Activated naive CD8-positive, alpha-beta T cell treated with anti-CD3 and anti-CD28 coated beads, Interleukin-2, amount 10 ng/mL, durations not matched to agents 7 days and 5 days (primary cell): ENCODE results near the gene CACNA1D. TPM values are rescaled to one million over a fixed set of nuclear protein-coding genes. Genes with fewer than 3 reads are reported as not detected.
"Not testable (repeated sequence)": the region's sequence is repeated elsewhere in the genome, so short reads cannot be mapped to it uniquely, and the experiment has no call there.

ENCODE experiments used
- ATAC-seq: fragments of 150-1000 bp; cut with Tn5 transposase; one replicate; pipeline ENCODE4 v1.10.0; 2021; ENCODE audit warnings: low read depth, moderate library complexity
- POLR2A ChIA-PET: fragments of 350-600 bp; sonication (Branson Sonifier 250); formaldehyde crosslinking; loops from one replicate; lab custom pipeline; 2021; ENCODE audit warnings: antibody characterized with exemption; lab: Charles Lee
- DNase-seq: peaks from one replicate; pipeline ENCODE4 v3.0.0; 2021
- H3K27ac Mint-ChIP-seq: one replicate; pipeline ENCODE4 v1.8.0; 2022; ENCODE audit warnings: mild to moderate bottlenecking, mixed read lengths
- H3K27me3 Mint-ChIP-seq: one replicate; pipeline ENCODE4 v1.8.0; 2022; ENCODE audit warnings: mild to moderate bottlenecking, moderate library complexity, mixed read lengths
- H3K36me3 Mint-ChIP-seq: one replicate; pipeline ENCODE4 v1.8.0; 2021; ENCODE audit warnings: mild to moderate bottlenecking, mixed read lengths
- H3K4me1 Mint-ChIP-seq: one replicate; pipeline ENCODE4 v1.8.0; 2021; ENCODE audit warnings: mixed read lengths
- H3K4me3 Mint-ChIP-seq: one replicate; pipeline ENCODE4 v1.8.0; 2022; ENCODE audit warnings: mild to moderate bottlenecking, moderate library complexity, mixed read lengths
- H3K9me3 Mint-ChIP-seq: one replicate; pipeline ENCODE4 v1.8.0; 2021; ENCODE audit warnings: mixed read lengths
- total RNA-seq, 2 experiments: library from RNA; stranded (reverse); gene quantifications; one replicate each; pipeline ENCODE4 v1.2.3, GENCODE V29; 2021

CACNA1D gene
- total RNA-seq, 2 experiments from 2014 or later, result not detected

GRCh38 chr3:53650928-53651661 is 156.7 kb downstream of the CACNA1D start:
- POLR2A ChIA-PET, result interaction anchor here (0.7 kb wide), 1 partner anchor 192 kb away, joined by 3 read pairs; no protein-coding TSS in a partner anchor
- ATAC-seq, result no peak
- H3K27me3 Mint-ChIP-seq, result peaks cover 27% of the 10 kb centered on the region
- H3K36me3 Mint-ChIP-seq, result no peaks in the 10 kb centered on the region
- H3K4me3 Mint-ChIP-seq, result no peak overlapping the region
- no peak overlapping the region for H3K27ac Mint-ChIP-seq
- no peaks in the 10 kb centered on the region for H3K4me1 Mint-ChIP-seq
- no peak for DNase-seq
- H3K9me3 Mint-ChIP-seq, result peaks cover 13% of the 10 kb centered on the region

GRCh38 chr3:53651927-53652326 is 157.5 kb downstream of the CACNA1D start:
- ATAC-seq (no peak), DNase-seq (no peak)
- Mint-ChIP-seq H3K27me3 (peaks cover 22% of the 10 kb centered on the region), H3K9me3 (peaks cover 13% of the 10 kb centered on the region), H3K27ac (no peak overlapping the region), H3K36me3 (no peaks in the 10 kb centered on the region), H3K4me1 (no peaks in the 10 kb centered on the region), H3K4me3 (no peak overlapping the region)
- POLR2A ChIA-PET, result interaction anchor here (0.7 kb wide), 1 partner anchor 191 kb away, joined by 3 read pairs; no protein-coding TSS in a partner anchor

- H3K9me3 Mint-ChIP-seq, result peaks cover 23% of the 10 kb centered on the region
- H3K36me3 Mint-ChIP-seq, result no peaks in the 10 kb centered on the region
- ATAC-seq (no peak), DNase-seq (no peak)
- POLR2A ChIA-PET, result no interaction called here
- no peaks in the 10 kb centered on the region for H3K4me1 Mint-ChIP-seq
- no peak overlapping the region for H3K4me3 Mint-ChIP-seq
- no peak overlapping the region for H3K27ac Mint-ChIP-seq
- peaks cover 19% of the 10 kb centered on the region for H3K27me3 Mint-ChIP-seq
Observed at GRCh38 chr3:53657651-53658050, 163.2 kb downstream of the CACNA1D start.

GRCh38 chr3:53658613-53659193 is 164.3 kb downstream of the CACNA1D start:
- H3K27me3 Mint-ChIP-seq, result peaks cover 14% of the 10 kb centered on the region
- H3K4me1 Mint-ChIP-seq, result no peaks in the 10 kb centered on the region
- H3K9me3 Mint-ChIP-seq, result peaks cover 24% of the 10 kb centered on the region
- DNase-seq (no peak), ATAC-seq (no peak)
- POLR2A ChIA-PET, result no interaction called here
- H3K4me3 Mint-ChIP-seq, result no peak overlapping the region
- H3K27ac Mint-ChIP-seq, result no peak overlapping the region
- no peaks in the 10 kb centered on the region for H3K36me3 Mint-ChIP-seq

GRCh38 chr3:53659996-53660395 is 165.6 kb downstream of the CACNA1D start:
- DNase-seq, result no peak
- POLR2A ChIA-PET, result no interaction called here
- peaks cover 22% of the 10 kb centered on the region for H3K9me3 Mint-ChIP-seq
- no peak overlapping the region for H3K4me3 Mint-ChIP-seq
- H3K36me3 Mint-ChIP-seq, result no peaks in the 10 kb centered on the region
- no peak overlapping the region for H3K27ac Mint-ChIP-seq
- H3K4me1 Mint-ChIP-seq, result no peaks in the 10 kb centered on the region
- peaks cover 13% of the 10 kb centered on the region for H3K27me3 Mint-ChIP-seq
- ATAC-seq, result no peak

GRCh38 chr3:53661480-53661879 is 167.1 kb downstream of the CACNA1D start:
- no peaks in the 10 kb centered on the region for H3K36me3 Mint-ChIP-seq
- POLR2A ChIA-PET, result no interaction called here
- H3K27ac Mint-ChIP-seq, result no peak overlapping the region
- H3K4me3 Mint-ChIP-seq, result no peak overlapping the region
- ATAC-seq (no peak), DNase-seq (no peak)
- H3K4me1 Mint-ChIP-seq, result no peaks in the 10 kb centered on the region
- peaks cover 17% of the 10 kb centered on the region for H3K27me3 Mint-ChIP-seq
- peaks cover 19% of the 10 kb centered on the region for H3K9me3 Mint-ChIP-seq

- POLR2A ChIA-PET, H3K27ac Mint-ChIP-seq, H3K36me3 Mint-ChIP-seq, ATAC-seq, DNase-seq, H3K4me3 Mint-ChIP-seq, H3K4me1 Mint-ChIP-seq: not testable (repeated sequence)
- Mint-ChIP-seq H3K27me3 (peaks cover 13% of the 10 kb centered on the region), H3K9me3 (peaks cover 18% of the 10 kb centered on the region)
Observed at GRCh38 chr3:53664812-53665211, 170.4 kb downstream of the CACNA1D start.

GRCh38 chr3:53665608-53666425 is 171.4 kb downstream of the CACNA1D start:
- POLR2A ChIA-PET, result no interaction called here
- H3K4me1 Mint-ChIP-seq, result no peaks in the 10 kb centered on the region
- H3K4me3 Mint-ChIP-seq, result no peak overlapping the region
- DNase-seq, result no peak
- H3K27ac Mint-ChIP-seq, result no peak overlapping the region
- ATAC-seq, result no peak
- H3K36me3 Mint-ChIP-seq, result no peaks in the 10 kb centered on the region
- H3K9me3 Mint-ChIP-seq, result peaks cover 12% of the 10 kb centered on the region
- peaks cover 13% of the 10 kb centered on the region for H3K27me3 Mint-ChIP-seq

GRCh38 chr3:53668872-53669271 is 174.5 kb downstream of the CACNA1D start:
- peaks cover 17% of the 10 kb centered on the region for H3K27me3 Mint-ChIP-seq
- no peaks in the 10 kb centered on the region for H3K9me3 Mint-ChIP-seq
- no peak overlapping the region for H3K27ac Mint-ChIP-seq
- no peaks in the 10 kb centered on the region for H3K4me1 Mint-ChIP-seq
- H3K36me3 Mint-ChIP-seq, result no peaks in the 10 kb centered on the region
- no peak for ATAC-seq
- no peak for DNase-seq
- POLR2A ChIA-PET, result no interaction called here
- H3K4me3 Mint-ChIP-seq, result no peak overlapping the region

GRCh38 chr3:53670721-53671120 is 176.3 kb downstream of the CACNA1D start:
- Mint-ChIP-seq H3K9me3 (no peaks in the 10 kb centered on the region), H3K4me1 (no peaks in the 10 kb centered on the region), H3K4me3 (no peak overlapping the region), H3K27me3 (peaks cover 20% of the 10 kb centered on the region), H3K36me3 (no peaks in the 10 kb centered on the region), H3K27ac (no peak overlapping the region)
- no peak for DNase-seq
- POLR2A ChIA-PET, result no interaction called here
- no peak for ATAC-seq

- DNase-seq (no peak), ATAC-seq (no peak)
- no peaks in the 10 kb centered on the region for H3K36me3 Mint-ChIP-seq
- POLR2A ChIA-PET, result no interaction called here
- no peak overlapping the region for H3K4me3 Mint-ChIP-seq
- no peaks in the 10 kb centered on the region for H3K4me1 Mint-ChIP-seq
- H3K27me3 Mint-ChIP-seq, result peaks cover 17% of the 10 kb centered on the region
- H3K27ac Mint-ChIP-seq, result no peak overlapping the region
- H3K9me3 Mint-ChIP-seq, result no peaks in the 10 kb centered on the region
Observed at GRCh38 chr3:53671192-53671960, 177.0 kb downstream of the CACNA1D start.

- Mint-ChIP-seq H3K36me3 (no peaks in the 10 kb centered on the region), H3K9me3 (no peaks in the 10 kb centered on the region), H3K27me3 (peaks cover 16% of the 10 kb centered on the region), H3K27ac (no peak overlapping the region), H3K4me3 (no peak overlapping the region), H3K4me1 (no peaks in the 10 kb centered on the region)
- no peak for ATAC-seq
- no peak for DNase-seq
- POLR2A ChIA-PET, result no interaction called here
Observed at GRCh38 chr3:53671961-53672299, 177.5 kb downstream of the CACNA1D start.

GRCh38 chr3:53672981-53673380 is 178.6 kb downstream of the CACNA1D start:
- H3K27me3 Mint-ChIP-seq, result peaks cover 10% of the 10 kb centered on the region
- DNase-seq (no peak), ATAC-seq (no peak)
- no peaks in the 10 kb centered on the region for H3K9me3 Mint-ChIP-seq
- H3K4me1 Mint-ChIP-seq, result no peaks in the 10 kb centered on the region
- POLR2A ChIA-PET, result no interaction called here
- no peak overlapping the region for H3K4me3 Mint-ChIP-seq
- no peak overlapping the region for H3K27ac Mint-ChIP-seq
- H3K36me3 Mint-ChIP-seq, result no peaks in the 10 kb centered on the region
